GM12878 (cell line): Measurements from ENCODE around the gene COX19. TPM values are rescaled to one million over a fixed set of nuclear protein-coding genes. Genes with fewer than 3 reads are reported as not detected.
A peak's percentile ranks its signal among the peaks of the same experiment; 100 is the strongest.

Experiments used
- ATF3 ChIP-seq: IDR thresholded peaks from 2 replicates; pipeline ENCODE4 v1.6.1; 2011; ENCODE audit warnings: low read depth, mild to moderate bottlenecking, low read length, moderate library complexity, borderline replicate concordance; ENCODE audit errors: extremely low read depth
- EGR1 ChIP-seq, 2 experiments: IDR thresholded peaks; 1 replicate in 1 of 2; 2 replicates in 1 of 2; pipeline ENCODE4 v1.6.1; 2011 to 2012; ENCODE audit warnings: low read depth in 2 of 2, low read length in 2 of 2, borderline replicate concordance in 1 of 2, mild to moderate bottlenecking in 1 of 2, moderate library complexity in 1 of 2
- HDAC2 ChIP-seq: fragments of 200-600 bp; sonication (generic); IDR thresholded peaks from 2 replicates; pipeline ENCODE4 v1.6.1; 2017
- IKZF2 ChIP-seq, 2 experiments: fragments of 450-650 bp; IDR thresholded peaks; 2 replicates each; pipeline ENCODE4 v1.6.1; 2017; ENCODE audit warnings: mild to moderate bottlenecking in 2 of 2, moderate library complexity in 2 of 2
- IRF4 ChIP-seq: IDR thresholded peaks from 2 replicates; pipeline ENCODE4 v1.6.1; 2011; ENCODE audit warnings: low read depth, low read length
- IRF5 ChIP-seq: fragments of 450-650 bp; IDR thresholded peaks from 2 replicates; pipeline ENCODE4 v1.6.1; 2017; ENCODE audit warnings: borderline replicate concordance
- NR2C1 ChIP-seq: fragments of 450-650 bp; IDR thresholded peaks from 2 replicates; pipeline ENCODE4 v1.6.1; 2017; ENCODE audit warnings: antibody characterized with exemption, mild to moderate bottlenecking, moderate library complexity
- NRF1 ChIP-seq: conservative IDR thresholded peaks from 2 replicates; pipeline ENCODE4 v1.6.1; 2011; ENCODE audit warnings: mild to moderate bottlenecking, low read depth, low read length, improper control_type of control experiment
- PML ChIP-seq: IDR thresholded peaks from 2 replicates; pipeline ENCODE4 v1.6.1; 2012; ENCODE audit warnings: low read length, inconsistent platforms
- POU2F2 ChIP-seq: IDR thresholded peaks from 3 replicates; pipeline ENCODE4 v1.6.1; 2011; ENCODE audit warnings: low read depth, mild to moderate bottlenecking, low read length, borderline replicate concordance
- RB1 ChIP-seq: fragments of 450-650 bp; formaldehyde crosslinking; IDR thresholded peaks from 2 replicates; pipeline ENCODE4 v1.6.1; 2017; ENCODE audit warnings: mild to moderate bottlenecking, borderline replicate concordance
- RBBP5 ChIP-seq: fragments of 200-600 bp; sonication (generic); conservative IDR thresholded peaks from 2 replicates; pipeline ENCODE4 v1.6.1; 2016
- RELA ChIP-seq: fragments of 450-650 bp; IDR thresholded peaks from 2 replicates; pipeline ENCODE4 v1.8.0; 2014; ENCODE audit warnings: borderline replicate concordance; ENCODE audit not compliant: partially characterized antibody
- SRF ChIP-seq, 2 experiments: IDR thresholded peaks; 2 replicates each; pipeline ENCODE4 v1.6.1; 2011; ENCODE audit warnings: low read depth in 2 of 2, low read length in 2 of 2, mild to moderate bottlenecking in 1 of 2, moderate library complexity in 1 of 2
- ZNF207 ChIP-seq: fragments of 450-650 bp; IDR thresholded peaks from 2 replicates; pipeline ENCODE4 v1.6.1; 2014; ENCODE audit warnings: antibody characterized with exemption, mild to moderate bottlenecking, borderline replicate concordance
- ZSCAN29 ChIP-seq: fragments of 450-650 bp; IDR thresholded peaks from 2 replicates; pipeline ENCODE4 v1.6.1; 2017; ENCODE audit warnings: mild to moderate bottlenecking, moderate library complexity
- polyA plus RNA-seq, 11 experiments: library from polyadenylated mRNA; depleted of rRNA in 4 of 11; unstranded in 6 of 11; stranded (reverse) in 5 of 11; fragments of >200 nt; fragmentation: Nextera tagmentation in 4 of 11; fragmentation: Illumina TruSeq in 1 of 11; extraction: Ambion mirVana in 4 of 11; extraction: Trizol in 1 of 11; gene quantifications; 1 replicate in 1 of 11; 2 replicates in 10 of 11; pipeline versions ENCODE4 v1.2.1 to v1.2.3, GENCODE V29; 2011 to 2016; ENCODE audit warnings: inconsistent platforms in 2 of 11, missing spikeins in 2 of 11, low read depth in 1 of 11
- total RNA-seq, 4 experiments: library from RNA; depleted of rRNA in 3 of 4; stranded (reverse); fragments of >200 nt in 3 of 4; fragmentation: Illumina TruSeq in 1 of 4; extraction: Trizol in 1 of 4; gene quantifications; 2 replicates each; pipeline versions ENCODE4 v1.2.1 to v1.2.3, GENCODE V29; 2013 to 2021
- TF ChIP-seq, protein P1 (sequence below): fragments of 450-650 bp; formaldehyde crosslinking; IDR thresholded peaks from 2 replicates; pipeline ENCODE4 v1.4.0; 2022; ENCODE audit warnings: mild to moderate bottlenecking, moderate library complexity
- TF ChIP-seq, protein P2 (sequence below): fragments of 150-350 bp; IDR thresholded peaks from 2 replicates; pipeline ENCODE4 v1.6.1; 2016; ENCODE audit warnings: low read depth, low read length
- TF ChIP-seq, protein P3 (sequence below): fragments of 450-650 bp; conservative IDR thresholded peaks from 2 replicates; pipeline ENCODE4 v1.6.1; 2017; ENCODE audit warnings: mild to moderate bottlenecking, moderate library complexity

COX19 gene
- total and polyA plus RNA-seq, 10 of the 15 experiments (the other 5 are each of a cell fraction or from before 2014, with no cell fraction given) = 3.7 to 17.9 (median 10.8) TPM

DNA sequence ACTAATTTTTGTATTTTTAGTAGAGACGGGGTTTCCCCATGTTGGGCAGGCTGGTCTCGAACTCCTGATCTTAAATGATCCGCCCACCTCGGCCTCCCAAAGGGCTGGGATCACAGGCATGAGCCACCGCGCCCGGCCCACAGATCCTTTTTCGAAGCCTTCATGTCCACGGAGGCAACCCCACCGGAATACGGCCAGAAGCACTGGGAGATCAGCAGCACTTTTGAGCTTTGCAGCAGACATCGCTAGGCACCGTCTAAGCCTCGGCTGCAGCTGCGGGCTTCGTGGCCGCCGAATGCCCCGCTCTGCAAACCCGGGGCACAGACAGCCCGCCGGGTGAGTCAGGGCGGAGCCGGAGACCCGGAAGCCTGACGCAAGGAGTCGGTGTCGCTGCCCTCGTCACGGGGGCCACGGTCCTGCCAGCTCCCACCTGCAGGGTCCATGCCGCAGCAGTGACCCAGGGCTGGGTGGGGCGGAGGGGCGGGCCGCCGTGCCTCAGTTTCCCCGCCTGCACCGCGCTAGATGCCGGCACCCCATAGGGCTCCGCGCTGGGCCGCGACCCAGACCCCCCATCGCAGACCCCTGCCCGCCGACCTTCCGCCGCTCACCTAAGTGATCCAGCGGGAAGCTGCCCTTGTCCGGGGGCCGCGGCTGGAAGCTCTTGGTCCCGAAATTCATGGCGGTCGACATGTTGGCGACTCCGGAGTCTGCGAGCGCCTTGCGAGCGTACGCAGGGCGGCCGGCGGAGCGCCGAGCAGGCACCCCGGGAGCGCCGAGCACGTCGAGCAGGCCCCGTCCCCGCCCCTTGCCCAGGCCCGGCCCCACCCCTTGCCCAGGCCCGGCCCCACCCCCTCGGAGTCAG lies at the start of gene COX19 (continued):
- no peak for TF ChIP-seq ZSCAN29
- TF ChIP-seq NR2C1 = peak; percentile 57
- 0 out of 2 replicates have a peak, but pooled peaks have one; percentile 2 for TF ChIP-seq NRF1
- TF ChIP-seq RB1 = 0 out of 2 replicates have a peak, but pooled peaks have one; percentile 54
- TF ChIP-seq HDAC2 = no peak
- no peak for TF ChIP-seq RELA
- no peak for TF ChIP-seq IRF4
- TF ChIP-seq, protein P1, sequence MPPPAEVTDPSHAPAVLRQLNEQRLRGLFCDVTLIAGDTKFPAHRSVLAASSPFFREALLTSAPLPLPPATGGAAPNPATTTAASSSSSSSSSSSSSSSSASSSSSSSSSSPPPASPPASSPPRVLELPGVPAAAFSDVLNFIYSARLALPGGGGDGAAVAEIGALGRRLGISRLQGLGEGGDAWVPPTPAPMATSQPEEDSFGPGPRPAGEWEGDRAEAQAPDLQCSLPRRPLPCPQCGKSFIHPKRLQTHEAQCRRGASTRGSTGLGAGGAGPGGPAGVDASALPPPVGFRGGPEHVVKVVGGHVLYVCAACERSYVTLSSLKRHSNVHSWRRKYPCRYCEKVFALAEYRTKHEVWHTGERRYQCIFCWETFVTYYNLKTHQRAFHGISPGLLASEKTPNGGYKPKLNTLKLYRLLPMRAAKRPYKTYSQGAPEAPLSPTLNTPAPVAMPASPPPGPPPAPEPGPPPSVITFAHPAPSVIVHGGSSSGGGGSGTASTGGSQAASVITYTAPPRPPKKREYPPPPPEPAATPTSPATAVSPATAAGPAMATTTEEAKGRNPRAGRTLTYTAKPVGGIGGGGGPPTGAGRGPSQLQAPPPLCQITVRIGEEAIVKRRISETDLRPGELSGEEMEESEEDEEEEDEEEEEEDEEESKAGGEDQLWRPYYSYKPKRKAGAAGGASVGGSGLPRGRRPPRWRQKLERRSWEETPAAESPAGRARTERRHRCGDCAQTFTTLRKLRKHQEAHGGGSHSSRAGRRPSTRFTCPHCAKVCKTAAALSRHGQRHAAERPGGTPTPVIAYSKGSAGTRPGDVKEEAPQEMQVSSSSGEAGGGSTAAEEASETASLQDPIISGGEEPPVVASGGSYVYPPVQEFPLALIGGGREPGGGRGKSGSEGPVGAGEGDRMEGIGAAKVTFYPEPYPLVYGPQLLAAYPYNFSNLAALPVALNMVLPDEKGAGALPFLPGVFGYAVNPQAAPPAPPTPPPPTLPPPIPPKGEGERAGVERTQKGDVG = no peak
- TF ChIP-seq, protein P2, sequence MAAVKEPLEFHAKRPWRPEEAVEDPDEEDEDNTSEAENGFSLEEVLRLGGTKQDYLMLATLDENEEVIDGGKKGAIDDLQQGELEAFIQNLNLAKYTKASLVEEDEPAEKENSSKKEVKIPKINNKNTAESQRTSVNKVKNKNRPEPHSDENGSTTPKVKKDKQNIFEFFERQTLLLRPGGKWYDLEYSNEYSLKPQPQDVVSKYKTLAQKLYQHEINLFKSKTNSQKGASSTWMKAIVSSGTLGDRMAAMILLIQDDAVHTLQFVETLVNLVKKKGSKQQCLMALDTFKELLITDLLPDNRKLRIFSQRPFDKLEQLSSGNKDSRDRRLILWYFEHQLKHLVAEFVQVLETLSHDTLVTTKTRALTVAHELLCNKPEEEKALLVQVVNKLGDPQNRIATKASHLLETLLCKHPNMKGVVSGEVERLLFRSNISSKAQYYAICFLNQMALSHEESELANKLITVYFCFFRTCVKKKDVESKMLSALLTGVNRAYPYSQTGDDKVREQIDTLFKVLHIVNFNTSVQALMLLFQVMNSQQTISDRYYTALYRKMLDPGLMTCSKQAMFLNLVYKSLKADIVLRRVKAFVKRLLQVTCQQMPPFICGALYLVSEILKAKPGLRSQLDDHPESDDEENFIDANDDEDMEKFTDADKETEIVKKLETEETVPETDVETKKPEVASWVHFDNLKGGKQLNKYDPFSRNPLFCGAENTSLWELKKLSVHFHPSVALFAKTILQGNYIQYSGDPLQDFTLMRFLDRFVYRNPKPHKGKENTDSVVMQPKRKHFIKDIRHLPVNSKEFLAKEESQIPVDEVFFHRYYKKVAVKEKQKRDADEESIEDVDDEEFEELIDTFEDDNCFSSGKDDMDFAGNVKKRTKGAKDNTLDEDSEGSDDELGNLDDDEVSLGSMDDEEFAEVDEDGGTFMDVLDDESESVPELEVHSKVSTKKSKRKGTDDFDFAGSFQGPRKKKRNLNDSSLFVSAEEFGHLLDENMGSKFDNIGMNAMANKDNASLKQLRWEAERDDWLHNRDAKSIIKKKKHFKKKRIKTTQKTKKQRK = no peak
- TF ChIP-seq EGR1 (IDR thresholded peaks at IDR 0.05; ENCODE audit: borderline replicate concordance in 1 of 2, low read depth in 2 of 2, low read length in 2 of 2) = peak; percentile 68 to 98; a peak in 2 of 3 replicates
- peak; percentile 97 to 100 for TF ChIP-seq SRF (IDR thresholded peaks at IDR 0.05; ENCODE audit: low read depth in 2 of 2, low read length in 2 of 2)
- TF ChIP-seq IRF5 = no peak
- peak; percentile 63; the same call in 2 of the 3 replicates for TF ChIP-seq POU2F2
- TF ChIP-seq RBBP5 = no peak
- TF ChIP-seq, protein P3, sequence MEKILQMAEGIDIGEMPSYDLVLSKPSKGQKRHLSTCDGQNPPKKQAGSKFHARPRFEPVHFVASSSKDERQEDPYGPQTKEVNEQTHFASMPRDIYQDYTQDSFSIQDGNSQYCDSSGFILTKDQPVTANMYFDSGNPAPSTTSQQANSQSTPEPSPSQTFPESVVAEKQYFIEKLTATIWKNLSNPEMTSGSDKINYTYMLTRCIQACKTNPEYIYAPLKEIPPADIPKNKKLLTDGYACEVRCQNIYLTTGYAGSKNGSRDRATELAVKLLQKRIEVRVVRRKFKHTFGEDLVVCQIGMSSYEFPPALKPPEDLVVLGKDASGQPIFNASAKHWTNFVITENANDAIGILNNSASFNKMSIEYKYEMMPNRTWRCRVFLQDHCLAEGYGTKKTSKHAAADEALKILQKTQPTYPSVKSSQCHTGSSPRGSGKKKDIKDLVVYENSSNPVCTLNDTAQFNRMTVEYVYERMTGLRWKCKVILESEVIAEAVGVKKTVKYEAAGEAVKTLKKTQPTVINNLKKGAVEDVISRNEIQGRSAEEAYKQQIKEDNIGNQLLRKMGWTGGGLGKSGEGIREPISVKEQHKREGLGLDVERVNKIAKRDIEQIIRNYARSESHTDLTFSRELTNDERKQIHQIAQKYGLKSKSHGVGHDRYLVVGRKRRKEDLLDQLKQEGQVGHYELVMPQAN = peak; percentile 67
- no peak for TF ChIP-seq ATF3
- TF ChIP-seq IKZF2 (IDR thresholded peaks at IDR 0.05) = peak in 1 of 2 experiments; percentile 52; a peak in 1 of 4 replicates
- peak; percentile 71; the same call in 1 of the 2 replicates for TF ChIP-seq ZNF207
- peak; percentile 15; the same call in 1 of the 2 replicates for TF ChIP-seq PML
